HepG2 (cell line): ENCODE results near the gene UPB1.

ENCODE experiments used
- CTCF ChIP-seq: sonication (generic); formaldehyde crosslinking; IDR thresholded peaks from 2 replicates; pipeline ENCODE4 v1.5.0; 2020; ENCODE audit warnings: mild to moderate bottlenecking, missing genetic modification reagents, moderate library complexity
- GFI1 ChIP-seq: sonication (generic); formaldehyde crosslinking; IDR thresholded peaks from 2 replicates; pipeline ENCODE4 v1.5.0; 2020; ENCODE audit warnings: missing genetic modification reagents, mild to moderate bottlenecking, borderline replicate concordance
- SNRNP70 ChIP-seq: fragments of 200-400 bp; formaldehyde crosslinking; IDR thresholded peaks from 2 replicates; pipeline ENCODE4 v1.6.1; 2017; ENCODE audit warnings: mild to moderate bottlenecking, low read depth, low read length, moderate library complexity
- ZNF569 ChIP-seq: sonication (generic); formaldehyde crosslinking; IDR thresholded peaks from 2 replicates; pipeline ENCODE4 v1.5.0; 2020; ENCODE audit warnings: mild to moderate bottlenecking, missing genetic modification reagents, moderate library complexity, borderline replicate concordance
- ZNF660 ChIP-seq: sonication (generic); formaldehyde crosslinking; IDR thresholded peaks from 2 replicates; pipeline ENCODE4 v1.5.1; 2020; ENCODE audit warnings: mild to moderate bottlenecking, low read depth, missing genetic modification reagents, borderline replicate concordance
- ZNF678 ChIP-seq: sonication (generic); formaldehyde crosslinking; IDR thresholded peaks from 2 replicates; pipeline ENCODE4 v1.4.0; 2020; ENCODE audit warnings: mild to moderate bottlenecking, missing genetic modification reagents

GRCh38 chr22:24485170-24485569 lies 10.0 kb upstream of the UPB1 start:
- TF ChIP-seq ZNF678 (CRISPR knock-in tag) = no peak
- TF ChIP-seq ZNF660 (CRISPR knock-in tag) = no peak
- TF ChIP-seq GFI1 (CRISPR knock-in tag) = no peak
- TF ChIP-seq ZNF569 = no peak
- TF ChIP-seq CTCF (CRISPR knock-in tag) = no peak
- no peak for TF ChIP-seq SNRNP70
